GM18517 (cell line): ENCODE results near the gene MRPL36.

Experiments
- ATAC-seq: cut with Tn5 transposase; IDR thresholded peaks from one replicate; pipeline ENCODE4 v1.9.1; 2021; ENCODE audit warnings: mild to moderate bottlenecking, moderate library complexity; ENCODE audit not compliant: unreplicated experiment

The MRPL36 gene

GRCh38 chr5:1765880-1766235 lies 33.8 kb downstream of the MRPL36 start:
- ATAC-seq = no peak

DNA sequence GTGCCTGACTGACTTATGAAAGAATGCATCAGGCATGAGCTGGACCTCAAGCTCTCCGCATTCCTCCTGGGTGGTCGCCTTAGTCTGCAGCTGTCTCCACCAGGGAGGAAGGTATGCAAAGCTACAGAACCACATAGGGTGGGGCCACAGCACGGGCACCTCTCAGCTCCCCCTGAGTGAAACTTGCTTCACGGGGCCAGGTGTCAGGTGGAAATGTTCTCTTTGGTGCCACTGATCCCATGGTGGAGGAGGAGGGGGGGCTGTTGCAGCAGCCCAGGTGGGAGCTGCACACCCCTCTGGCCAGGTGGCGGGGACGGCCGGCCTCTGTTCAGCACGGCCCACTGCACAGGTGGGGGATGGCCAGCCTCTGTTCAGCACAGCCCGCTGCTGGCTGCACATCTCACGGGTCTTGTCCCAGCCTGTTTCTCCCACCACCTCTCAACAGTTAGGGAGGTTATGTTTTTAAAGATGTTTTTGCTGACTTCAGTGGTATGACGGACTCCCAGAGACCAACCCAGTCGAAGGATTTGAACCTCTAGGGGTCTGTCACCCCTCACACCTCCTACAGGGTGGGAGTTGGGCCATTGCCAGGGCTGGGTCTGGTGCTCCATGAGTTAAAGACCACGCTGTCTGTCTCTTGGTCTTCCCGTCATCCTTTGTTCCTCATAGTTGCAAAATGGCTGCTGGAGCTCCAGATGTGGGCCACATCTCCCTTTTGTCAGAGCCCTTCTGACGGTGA lies 34.3 kb downstream of the MRPL36 start:
- no peak for ATAC-seq

DNA sequence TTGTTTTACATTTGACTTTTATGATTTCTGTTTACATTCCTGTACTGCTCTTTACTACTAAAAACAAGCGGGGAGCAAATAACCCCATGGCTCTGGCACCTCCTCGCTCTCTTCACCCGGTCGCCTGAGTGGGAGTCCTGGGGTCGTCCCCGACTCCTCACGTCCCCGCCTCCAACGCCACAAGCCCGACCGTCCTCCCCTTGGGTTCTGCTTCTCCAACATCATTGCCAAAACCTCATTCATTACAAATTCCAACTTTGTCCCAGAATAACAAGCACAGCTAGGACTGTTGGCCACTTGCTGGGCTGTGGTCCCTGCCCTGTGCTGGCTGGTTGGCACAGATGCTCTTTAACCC lies 35.1 kb downstream of the MRPL36 start:
- ATAC-seq = no peak

DNA sequence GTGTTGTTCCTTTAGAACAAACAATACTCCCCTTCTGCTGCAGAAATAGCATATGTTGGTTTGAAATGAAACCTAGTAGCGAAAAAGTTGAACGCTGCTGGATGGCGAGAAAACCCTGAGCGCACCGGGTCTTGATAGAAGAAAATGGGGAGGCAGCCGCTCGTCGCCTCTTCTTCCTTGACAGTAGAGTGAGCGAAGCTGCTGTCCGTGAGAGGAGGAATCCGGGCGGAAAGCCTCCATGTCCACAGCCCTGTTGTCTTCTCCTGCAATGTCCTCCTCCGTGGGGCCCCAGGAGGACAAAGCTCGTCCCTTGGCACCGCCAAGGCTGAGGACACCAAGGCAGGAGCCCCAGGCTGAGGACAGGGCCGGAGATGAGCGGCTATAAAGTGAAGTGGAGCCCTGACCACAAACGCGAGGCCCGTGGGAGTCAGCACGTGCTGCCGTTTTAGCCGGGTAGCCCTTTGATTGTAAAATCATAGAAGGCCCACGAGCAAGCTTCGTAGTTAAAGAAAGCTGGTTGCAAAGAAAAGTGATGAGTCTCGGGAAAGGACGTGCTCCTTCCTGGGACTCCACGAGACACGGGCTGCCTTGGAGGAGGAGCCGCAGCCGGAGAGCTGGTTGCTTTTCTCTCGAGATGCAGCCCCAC lies 35.6 kb downstream of the MRPL36 start:
- ATAC-seq = no peak

DNA sequence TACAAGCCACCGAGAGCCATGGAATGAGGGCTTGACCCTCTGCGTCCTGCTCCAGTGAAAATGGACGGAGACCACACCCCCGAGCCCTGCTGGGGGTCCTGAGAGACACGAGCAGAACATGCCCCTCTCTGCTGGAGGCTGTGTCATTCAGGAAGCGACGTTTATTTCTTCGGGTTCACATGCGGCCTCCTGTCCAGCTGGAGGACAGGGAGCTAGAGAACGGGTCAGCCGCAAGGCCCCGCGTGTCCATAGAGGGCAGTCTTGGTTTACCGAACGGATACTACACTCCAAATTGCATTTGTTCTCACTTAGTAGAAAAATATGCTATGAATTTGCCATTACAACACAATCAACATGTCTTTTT lies 36.1 kb downstream of the MRPL36 start:
- no peak for ATAC-seq

GRCh38 chr5:1762883-1763547 lies 36.6 kb downstream of the MRPL36 start:
- no peak for ATAC-seq

DNA sequence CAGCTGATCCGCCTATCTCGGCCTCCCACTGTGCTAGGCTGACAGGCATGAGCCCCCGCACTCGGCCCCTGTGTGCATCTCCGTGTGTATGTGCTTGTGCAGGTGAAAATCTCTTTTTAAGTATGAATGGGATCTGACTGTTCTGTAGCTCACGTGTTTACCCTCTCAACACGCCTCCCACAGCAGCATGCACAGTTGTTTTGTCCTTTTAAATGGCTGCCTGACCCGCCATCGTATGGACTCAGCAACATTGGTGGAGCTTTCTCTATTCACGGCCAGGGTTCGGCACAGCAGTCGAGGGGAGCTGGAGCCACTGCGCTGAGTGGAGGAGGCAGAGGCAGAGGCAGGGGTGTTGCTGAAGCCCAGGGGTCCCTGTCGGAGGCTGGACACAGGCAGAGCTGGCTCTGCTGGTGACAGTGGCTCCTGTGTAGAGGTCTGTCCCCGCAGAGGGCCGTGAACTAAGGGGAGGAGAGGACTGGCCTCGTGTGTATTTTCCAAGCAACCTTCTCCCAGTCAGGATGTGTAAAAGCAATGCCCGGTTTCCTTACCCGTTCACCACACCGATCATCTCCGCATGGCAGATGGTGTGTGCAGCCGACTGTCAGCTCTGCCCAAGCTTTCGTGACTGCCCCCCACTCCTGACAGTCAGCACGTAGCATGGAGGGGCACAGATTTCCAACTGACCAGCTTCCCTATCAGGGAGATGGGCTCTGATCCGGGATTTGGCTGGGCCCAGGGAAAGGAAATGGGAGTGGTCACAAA lies 37.3 kb downstream of the MRPL36 start:
- ATAC-seq = no peak

DNA sequence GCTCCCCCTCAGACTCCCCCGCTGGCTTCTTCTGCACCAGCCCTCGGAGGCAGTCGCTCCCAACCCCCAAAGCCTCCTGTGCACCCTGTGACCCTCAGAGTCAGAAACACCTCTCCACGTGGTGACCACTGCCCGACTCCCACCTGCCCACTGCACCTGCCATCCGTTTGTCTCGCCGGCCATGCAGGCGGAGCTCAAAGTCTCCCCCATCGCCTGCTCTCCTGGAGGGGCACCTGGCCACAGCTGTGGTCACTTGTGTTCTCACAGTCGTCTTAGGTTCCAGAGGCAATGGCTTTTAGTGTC lies 38.2 kb downstream of the MRPL36 start:
- ATAC-seq = no peak

GRCh38 chr5:1760656-1761452 lies 38.8 kb downstream of the MRPL36 start:
- no peak for ATAC-seq

DNA sequence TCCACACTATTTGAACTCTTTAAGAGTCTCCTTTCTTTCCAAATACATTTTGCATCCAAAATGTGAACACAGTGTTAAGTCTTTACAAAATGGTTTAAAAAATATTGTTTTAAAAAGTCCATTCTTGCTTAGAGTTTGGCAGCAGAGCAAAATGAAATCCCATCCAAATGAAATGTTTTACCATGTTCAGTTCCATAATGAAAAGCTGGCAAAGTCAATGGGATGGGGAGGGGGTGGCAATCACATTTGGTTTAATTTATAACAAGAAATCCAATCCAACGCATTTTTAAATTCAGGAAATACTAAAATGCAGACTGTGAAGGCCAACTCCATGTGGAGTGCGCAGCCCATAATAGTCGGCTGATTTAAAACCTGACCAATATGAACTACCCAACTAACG lies 39.4 kb downstream of the MRPL36 start:
- ATAC-seq = no peak

DNA sequence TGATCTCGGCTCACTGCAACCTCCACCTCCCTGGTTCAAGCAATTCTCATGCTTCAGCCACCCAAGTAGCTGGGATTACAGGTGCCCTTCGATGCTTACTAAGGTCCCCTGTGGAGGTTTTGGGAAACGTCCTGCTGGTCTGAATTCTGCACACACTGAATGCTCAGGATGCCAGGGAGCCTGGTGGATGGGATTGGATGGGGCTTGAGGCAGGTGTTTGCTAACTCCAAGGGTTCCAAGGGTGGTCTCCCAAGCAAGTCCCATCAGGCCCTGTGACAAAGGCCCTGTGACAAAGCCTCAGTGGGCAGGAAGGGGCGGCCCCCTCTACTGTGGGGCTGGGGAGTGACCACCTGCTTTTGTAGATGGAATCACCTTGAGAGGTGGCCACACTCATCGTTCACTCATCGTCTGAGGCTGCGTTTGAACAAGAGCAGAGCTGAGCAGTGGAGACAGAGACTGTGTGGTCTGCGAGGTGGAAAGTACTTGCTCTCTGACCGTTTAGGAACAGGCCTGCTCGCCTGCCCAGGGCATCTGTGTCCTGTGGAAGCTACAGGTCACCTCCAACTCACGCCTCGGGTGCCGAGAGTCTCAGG lies 40.2 kb downstream of the MRPL36 start:
- ATAC-seq = no peak

DNA sequence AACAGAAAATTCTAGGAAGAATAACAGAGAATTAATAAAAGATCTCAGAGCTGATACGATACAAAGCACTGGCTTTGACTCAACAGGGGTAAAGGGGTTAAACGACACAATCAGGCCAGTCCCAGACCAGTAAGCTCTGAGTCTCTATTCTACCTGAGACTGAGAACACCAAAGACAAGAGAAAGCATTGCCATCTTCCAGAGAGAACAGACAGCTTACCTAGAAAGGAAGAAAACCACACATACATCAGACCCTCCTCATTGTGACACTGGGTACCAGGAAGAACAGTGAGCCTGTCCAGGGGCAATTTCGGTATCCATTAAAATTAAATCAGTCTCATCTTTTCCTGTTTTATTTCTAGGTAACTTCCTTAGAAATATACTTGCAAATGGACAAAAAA lies 41.1 kb downstream of the MRPL36 start:
- no peak for ATAC-seq

DNA sequence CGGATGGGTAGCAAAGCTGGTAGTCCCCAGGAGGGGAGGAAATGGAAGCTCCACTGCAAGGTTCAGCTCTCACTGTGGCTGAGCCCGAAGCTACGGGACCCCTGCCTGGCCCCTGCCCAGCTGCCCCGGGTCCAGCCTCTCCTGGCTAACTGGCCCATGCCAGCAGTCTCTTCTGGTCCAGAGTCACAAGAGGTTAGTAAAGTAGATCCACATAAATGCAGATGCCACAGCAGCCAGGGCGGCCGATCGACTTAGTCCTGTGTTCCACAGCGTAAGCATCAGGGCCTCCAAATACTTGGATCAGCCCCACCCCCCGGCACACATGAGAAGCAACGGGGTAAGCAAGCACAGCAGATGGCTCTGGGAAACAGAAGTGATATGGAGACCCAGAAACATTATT lies 42.1 kb downstream of the MRPL36 start:
- no peak for ATAC-seq

DNA sequence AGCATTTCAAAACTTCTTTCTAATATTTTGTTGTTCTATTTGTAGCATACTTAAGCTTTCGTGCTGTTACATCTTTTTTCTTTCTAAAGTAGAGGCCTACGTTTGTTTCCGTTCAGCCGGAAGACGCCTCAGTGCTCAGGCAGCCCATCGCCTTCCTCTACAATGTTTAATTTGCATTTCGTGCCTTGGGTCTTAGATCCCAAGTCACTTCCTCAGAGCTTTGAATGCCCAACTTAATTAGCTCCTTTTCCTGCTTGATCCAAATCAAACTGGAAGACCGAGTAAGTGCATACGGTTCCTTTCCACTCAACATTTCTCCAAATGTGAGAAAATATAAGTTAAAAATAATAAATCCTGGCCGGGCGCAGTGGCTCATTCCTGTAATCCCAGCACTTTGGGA lies 43.2 kb downstream of the MRPL36 start:
- no peak for ATAC-seq

GRCh38 chr5:1755321-1755949 lies 44.2 kb downstream of the MRPL36 start:
- ATAC-seq = no peak

GRCh38 chr5:1754531-1755220 lies 45.0 kb downstream of the MRPL36 start:
- ATAC-seq = no peak

GRCh38 chr5:1753490-1753889 lies 46.1 kb downstream of the MRPL36 start:
- ATAC-seq = no peak

DNA sequence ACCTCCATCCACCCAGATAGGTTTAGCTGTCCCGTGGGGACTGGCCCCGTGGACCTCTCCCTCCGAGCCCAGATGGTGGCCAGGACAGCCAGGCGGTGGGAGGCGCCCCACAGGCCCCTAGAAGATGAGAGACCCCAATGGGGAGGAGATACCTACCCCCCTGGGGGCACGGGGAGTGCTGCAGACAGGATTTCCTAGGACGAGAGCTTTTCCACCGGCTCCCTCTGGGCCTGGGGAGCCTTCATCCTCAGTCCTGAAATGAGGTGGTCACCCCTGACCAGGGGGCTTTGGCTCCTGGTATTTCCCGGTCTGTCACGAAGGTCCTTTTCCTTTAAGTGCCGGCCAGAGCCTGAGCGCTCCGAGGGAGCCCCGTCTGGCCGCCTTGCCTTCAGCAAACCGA lies 46.8 kb downstream of the MRPL36 start:
- ATAC-seq = no peak

DNA sequence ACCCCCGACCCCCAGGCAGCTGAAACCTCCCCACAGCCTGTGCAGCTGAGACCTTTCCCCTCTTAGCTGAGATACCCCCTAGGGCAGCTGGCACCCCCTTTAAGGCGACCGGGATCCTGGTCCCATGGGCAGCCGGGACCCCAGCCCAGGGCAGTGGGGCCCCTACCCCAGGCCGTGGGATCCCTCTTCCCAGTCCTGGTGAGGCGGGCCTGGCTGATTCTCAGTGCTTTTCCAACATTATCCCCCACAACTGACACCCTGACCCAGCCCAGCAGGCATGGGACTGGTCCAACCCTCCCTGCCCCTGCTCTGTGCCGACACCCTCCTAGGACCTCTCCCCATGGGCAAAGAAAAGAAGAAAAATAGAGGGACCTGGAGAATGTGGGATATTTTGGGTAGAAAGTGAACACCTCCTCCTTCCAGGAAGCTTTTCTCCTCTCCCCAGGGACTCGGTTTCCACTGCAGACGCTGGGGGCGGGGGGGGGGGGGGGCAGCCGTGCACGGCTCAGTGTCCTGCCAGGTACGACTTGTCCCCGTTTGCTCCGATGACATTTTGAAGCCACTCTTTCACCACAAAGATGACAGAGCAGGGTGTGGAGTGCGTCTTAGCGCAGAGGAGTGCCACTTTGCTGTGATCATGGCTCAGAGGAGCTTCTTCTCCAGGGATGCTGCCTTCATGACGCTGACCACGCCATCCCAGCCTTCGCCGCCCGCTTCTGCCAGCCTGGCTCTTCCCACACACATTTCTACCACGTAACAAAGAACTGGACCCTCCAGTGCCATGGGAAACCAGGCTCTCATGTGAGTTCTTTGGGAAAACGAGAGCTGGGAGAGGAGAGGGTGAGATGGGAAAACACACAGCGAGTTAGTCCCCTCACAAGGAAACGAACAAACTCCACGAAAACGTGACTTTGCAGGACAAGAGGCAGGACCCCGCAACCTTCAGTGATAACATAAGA lies 47.5 kb downstream of the MRPL36 start:
- no peak for ATAC-seq
